ENCODE results near the gene NAV1. TPM values are rescaled to one million over a fixed set of nuclear protein-coding genes. Genes with fewer than 3 reads are reported as not detected.
A peak's percentile ranks its signal among the peaks of the same experiment; 100 is the strongest.

Gene NAV1
- total and polyA plus RNA-seq, 4 donors: 1.1 to 2.0 (median 1.3) TPM

DNA sequence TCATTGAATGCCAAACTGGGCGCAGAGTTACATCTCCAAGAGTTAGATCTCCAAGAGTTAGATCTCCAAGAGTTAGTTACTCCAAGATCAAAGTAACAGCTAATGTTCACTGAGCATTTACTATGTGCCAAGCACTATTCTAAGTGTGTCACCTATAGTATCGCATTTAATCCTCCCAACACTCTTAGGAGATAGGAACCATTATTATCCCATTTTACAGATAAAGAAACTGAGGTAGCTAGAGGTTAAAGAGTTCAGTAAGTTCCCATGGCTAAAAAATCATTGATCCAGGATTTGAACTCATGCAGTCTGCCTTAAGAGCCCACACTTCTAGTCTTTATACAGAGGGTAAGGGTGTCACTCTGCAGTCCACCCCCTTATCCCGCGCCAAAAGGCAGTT is 1.5 kb upstream of the NAV1 start:
- H3K4me3 ChIP-seq (ENCODE audit: low read depth in 1 of 3, low read length in 3 of 3): no peak overlapping the region
- TF ChIP-seq YY1 (IDR thresholded peaks at IDR 0.05): no peak
- TF ChIP-seq HNF4G (IDR thresholded peaks at IDR 0.05): no peak
- no peak for TF ChIP-seq RXRA (IDR thresholded peaks at IDR 0.05)
- TF ChIP-seq SP1 (IDR thresholded peaks at IDR 0.05): no peak
- no peak for TF ChIP-seq GABPA (IDR thresholded peaks at IDR 0.05 in 1 of 2, conservative IDR thresholded peaks at IDR 0.05 in 1 of 2)
- no peak for TF ChIP-seq HNF4A (conservative IDR thresholded peaks at IDR 0.05)
- H3K27me3 ChIP-seq (ENCODE audit: control insufficient read depth in 4 of 4, insufficient read depth in 4 of 4, low read length in 3 of 4): peaks cover 0 to 3% (median 0%) of the 10 kb centered on the region in 4 donors
- peaks cover 3 to 20% (median 15%) of the 10 kb centered on the region in 4 donors for H3K4me1 ChIP-seq (ENCODE audit: control insufficient read depth in 4 of 4, insufficient read depth in 4 of 4, low read length in 3 of 4)
- H3K27ac ChIP-seq (ENCODE audit: low read depth in 1 of 2, low read length in 2 of 2): no peak overlapping the region
- H3K36me3 ChIP-seq (ENCODE audit: control insufficient read depth in 4 of 4, insufficient read depth in 3 of 4, low read depth in 1 of 4, low read length in 3 of 4): no peaks in the 10 kb centered on the region
- WGBS: 98% methylated on average over 4 of the region's 4 CpGs
- H3K9ac ChIP-seq (ENCODE audit: low read depth in 1 of 2, low read length in 2 of 2): no peak overlapping the region
- no peaks in the 10 kb centered on the region for H3K9me3 ChIP-seq (ENCODE audit: control insufficient read depth in 4 of 4, low read length in 3 of 4)
- DNase-seq (ENCODE audit: low spot score): no peak

DNA sequence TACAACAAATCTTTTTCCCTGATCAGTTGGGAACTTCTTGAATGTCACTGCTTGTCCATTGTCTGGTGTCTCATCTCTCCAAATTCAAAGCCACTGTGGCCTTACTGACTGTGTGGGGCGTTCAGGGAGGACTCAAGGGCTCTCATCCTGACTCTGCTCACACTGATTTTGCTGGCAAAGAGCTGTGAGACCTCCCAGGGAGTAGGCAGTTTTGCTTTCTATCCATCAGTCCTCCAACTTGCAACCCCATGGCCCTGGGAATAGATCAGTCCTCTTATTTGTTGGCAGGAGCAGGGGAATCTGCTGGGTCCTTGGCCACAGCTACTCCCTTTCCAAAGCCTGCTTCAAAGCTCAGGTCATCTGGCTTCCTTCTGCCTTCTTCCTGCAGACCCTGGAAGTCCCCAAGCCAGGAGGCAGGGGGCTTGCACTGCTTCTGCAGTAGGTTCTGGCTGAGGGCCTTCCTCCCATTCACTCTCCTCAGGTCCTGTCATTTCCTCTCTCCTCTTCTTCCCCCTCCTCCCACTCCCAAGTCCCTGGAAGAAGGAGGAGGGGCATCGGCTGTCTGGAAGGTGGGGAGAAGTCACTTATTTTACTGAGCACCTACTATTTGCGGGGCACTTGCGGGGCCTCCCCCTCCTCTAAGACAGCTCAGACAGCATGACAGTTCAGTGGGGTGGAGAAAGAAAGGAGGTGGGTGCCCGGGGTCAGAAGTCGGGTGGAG is 876 bp upstream of the NAV1 start:
- no peak overlapping the region for H3K9ac ChIP-seq (ENCODE audit: low read depth in 1 of 2, low read length in 2 of 2)
- 32% methylated on average over 6 of the region's 6 CpGs for WGBS
- H3K4me1 ChIP-seq (ENCODE audit: control insufficient read depth in 4 of 4, insufficient read depth in 4 of 4, low read length in 3 of 4): peaks cover 3 to 20% (median 15%) of the 10 kb centered on the region in 4 donors
- H3K27me3 ChIP-seq (ENCODE audit: control insufficient read depth in 4 of 4, insufficient read depth in 4 of 4, low read length in 3 of 4): peaks cover 0 to 3% (median 0%) of the 10 kb centered on the region in 4 donors
- no peaks in the 10 kb centered on the region for H3K36me3 ChIP-seq (ENCODE audit: control insufficient read depth in 4 of 4, insufficient read depth in 3 of 4, low read depth in 1 of 4, low read length in 3 of 4)
- H3K27ac ChIP-seq (ENCODE audit: low read depth in 1 of 2, low read length in 2 of 2): peak overlapping the region in 1 of 2 donors; percentile 55
- peak overlapping the region in 2 of 3 donors; percentile 53 to 74 for H3K4me3 ChIP-seq (ENCODE audit: low read depth in 1 of 3, low read length in 3 of 3)
- no peak for DNase-seq (ENCODE audit: low spot score)
- no peaks in the 10 kb centered on the region for H3K9me3 ChIP-seq (ENCODE audit: control insufficient read depth in 4 of 4, low read length in 3 of 4)
- TF ChIP-seq FOXA1 (IDR thresholded peaks at IDR 0.05): no peak
- TF ChIP-seq, protein P1, sequence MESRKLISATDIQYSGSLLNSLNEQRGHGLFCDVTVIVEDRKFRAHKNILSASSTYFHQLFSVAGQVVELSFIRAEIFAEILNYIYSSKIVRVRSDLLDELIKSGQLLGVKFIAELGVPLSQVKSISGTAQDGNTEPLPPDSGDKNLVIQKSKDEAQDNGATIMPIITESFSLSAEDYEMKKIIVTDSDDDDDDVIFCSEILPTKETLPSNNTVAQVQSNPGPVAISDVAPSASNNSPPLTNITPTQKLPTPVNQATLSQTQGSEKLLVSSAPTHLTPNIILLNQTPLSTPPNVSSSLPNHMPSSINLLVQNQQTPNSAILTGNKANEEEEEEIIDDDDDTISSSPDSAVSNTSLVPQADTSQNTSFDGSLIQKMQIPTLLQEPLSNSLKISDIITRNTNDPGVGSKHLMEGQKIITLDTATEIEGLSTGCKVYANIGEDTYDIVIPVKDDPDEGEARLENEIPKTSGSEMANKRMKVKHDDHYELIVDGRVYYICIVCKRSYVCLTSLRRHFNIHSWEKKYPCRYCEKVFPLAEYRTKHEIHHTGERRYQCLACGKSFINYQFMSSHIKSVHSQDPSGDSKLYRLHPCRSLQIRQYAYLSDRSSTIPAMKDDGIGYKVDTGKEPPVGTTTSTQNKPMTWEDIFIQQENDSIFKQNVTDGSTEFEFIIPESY (IDR thresholded peaks at IDR 0.05): no peak
- TF ChIP-seq EGR1 (IDR thresholded peaks at IDR 0.05; ENCODE audit: low read depth in 2 of 2): no peak
- TF ChIP-seq RXRA (IDR thresholded peaks at IDR 0.05): no peak
- TF ChIP-seq, protein P2, sequence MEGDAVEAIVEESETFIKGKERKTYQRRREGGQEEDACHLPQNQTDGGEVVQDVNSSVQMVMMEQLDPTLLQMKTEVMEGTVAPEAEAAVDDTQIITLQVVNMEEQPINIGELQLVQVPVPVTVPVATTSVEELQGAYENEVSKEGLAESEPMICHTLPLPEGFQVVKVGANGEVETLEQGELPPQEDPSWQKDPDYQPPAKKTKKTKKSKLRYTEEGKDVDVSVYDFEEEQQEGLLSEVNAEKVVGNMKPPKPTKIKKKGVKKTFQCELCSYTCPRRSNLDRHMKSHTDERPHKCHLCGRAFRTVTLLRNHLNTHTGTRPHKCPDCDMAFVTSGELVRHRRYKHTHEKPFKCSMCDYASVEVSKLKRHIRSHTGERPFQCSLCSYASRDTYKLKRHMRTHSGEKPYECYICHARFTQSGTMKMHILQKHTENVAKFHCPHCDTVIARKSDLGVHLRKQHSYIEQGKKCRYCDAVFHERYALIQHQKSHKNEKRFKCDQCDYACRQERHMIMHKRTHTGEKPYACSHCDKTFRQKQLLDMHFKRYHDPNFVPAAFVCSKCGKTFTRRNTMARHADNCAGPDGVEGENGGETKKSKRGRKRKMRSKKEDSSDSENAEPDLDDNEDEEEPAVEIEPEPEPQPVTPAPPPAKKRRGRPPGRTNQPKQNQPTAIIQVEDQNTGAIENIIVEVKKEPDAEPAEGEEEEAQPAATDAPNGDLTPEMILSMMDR (IDR thresholded peaks at IDR 0.05; ENCODE audit: low read depth, low read length, missing input control): no peak
- TF ChIP-seq NR2F2 (IDR thresholded peaks at IDR 0.05): no peak
- TF ChIP-seq GABPA (IDR thresholded peaks at IDR 0.05 in 1 of 2, conservative IDR thresholded peaks at IDR 0.05 in 1 of 2): no peak
- TF ChIP-seq TAF1 (conservative IDR thresholded peaks at IDR 0.05): no peak
- TF ChIP-seq, protein P3, sequence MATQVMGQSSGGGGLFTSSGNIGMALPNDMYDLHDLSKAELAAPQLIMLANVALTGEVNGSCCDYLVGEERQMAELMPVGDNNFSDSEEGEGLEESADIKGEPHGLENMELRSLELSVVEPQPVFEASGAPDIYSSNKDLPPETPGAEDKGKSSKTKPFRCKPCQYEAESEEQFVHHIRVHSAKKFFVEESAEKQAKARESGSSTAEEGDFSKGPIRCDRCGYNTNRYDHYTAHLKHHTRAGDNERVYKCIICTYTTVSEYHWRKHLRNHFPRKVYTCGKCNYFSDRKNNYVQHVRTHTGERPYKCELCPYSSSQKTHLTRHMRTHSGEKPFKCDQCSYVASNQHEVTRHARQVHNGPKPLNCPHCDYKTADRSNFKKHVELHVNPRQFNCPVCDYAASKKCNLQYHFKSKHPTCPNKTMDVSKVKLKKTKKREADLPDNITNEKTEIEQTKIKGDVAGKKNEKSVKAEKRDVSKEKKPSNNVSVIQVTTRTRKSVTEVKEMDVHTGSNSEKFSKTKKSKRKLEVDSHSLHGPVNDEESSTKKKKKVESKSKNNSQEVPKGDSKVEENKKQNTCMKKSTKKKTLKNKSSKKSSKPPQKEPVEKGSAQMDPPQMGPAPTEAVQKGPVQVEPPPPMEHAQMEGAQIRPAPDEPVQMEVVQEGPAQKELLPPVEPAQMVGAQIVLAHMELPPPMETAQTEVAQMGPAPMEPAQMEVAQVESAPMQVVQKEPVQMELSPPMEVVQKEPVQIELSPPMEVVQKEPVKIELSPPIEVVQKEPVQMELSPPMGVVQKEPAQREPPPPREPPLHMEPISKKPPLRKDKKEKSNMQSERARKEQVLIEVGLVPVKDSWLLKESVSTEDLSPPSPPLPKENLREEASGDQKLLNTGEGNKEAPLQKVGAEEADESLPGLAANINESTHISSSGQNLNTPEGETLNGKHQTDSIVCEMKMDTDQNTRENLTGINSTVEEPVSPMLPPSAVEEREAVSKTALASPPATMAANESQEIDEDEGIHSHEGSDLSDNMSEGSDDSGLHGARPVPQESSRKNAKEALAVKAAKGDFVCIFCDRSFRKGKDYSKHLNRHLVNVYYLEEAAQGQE (IDR thresholded peaks at IDR 0.05): no peak
- TF ChIP-seq YY1 (IDR thresholded peaks at IDR 0.05): no peak
- TF ChIP-seq JUND (IDR thresholded peaks at IDR 0.05): no peak
